Measurements from ENCODE around the gene ADAM15. TPM values are rescaled to one million over a fixed set of nuclear protein-coding genes. Genes with fewer than 3 reads are reported as not detected.

The ADAM15 gene
- total and polyA plus RNA-seq, 4 donors, result 10.8 to 26.8 (median 17.5) TPM

DNA sequence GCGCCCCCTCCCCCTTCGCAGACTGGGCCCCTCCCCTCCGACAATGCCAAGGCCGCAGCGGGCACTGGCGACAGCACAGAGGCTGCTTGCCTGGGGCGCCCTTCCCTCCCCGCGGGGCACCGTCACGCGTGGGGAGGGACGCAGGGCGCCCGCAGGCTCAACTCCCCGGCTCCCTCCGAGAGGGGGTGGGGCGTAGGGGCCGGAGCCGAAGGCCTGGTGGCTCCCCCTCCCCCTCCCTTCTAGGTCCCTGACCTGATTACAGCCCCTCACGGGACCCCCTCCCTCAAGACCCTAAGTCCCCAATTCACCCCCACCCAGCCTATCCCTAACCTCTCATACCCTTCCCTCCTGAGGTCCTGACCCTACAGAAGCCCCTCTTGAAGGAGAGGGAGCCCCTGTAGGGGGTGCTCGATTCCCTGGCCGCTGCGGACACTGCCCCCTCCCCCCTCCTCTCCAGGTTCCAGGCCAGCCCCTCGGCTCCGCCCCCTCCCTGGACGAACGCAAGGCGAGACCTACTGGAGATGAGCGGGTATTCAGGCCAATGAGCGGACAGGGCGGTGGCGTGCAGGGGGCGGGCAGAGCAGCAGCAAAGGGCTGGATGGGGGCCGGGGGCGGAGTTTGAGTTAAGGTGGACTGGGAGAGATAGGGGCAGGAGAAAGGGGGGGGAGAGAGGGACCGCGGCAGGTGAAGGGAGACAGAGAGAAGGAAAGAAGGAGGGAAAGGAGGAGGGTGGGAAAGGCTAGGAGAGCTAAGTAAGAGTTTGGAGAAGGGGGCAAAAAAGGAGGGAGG is 49.2 kb upstream of the ADAM15 start:
- H3K4me3 ChIP-seq (ENCODE audit: low read depth in 1 of 3, low read length in 3 of 3), result peak overlapping the region; percentile 73 to 80 (median 73)
- TF ChIP-seq HNF4G (IDR thresholded peaks at IDR 0.05) (no peak), NR2F2 (IDR thresholded peaks at IDR 0.05) (peak; percentile 38), HNF4A (conservative IDR thresholded peaks at IDR 0.05) (peak in 1 of 2 donors; percentile 19), EGR1 (IDR thresholded peaks at IDR 0.05; ENCODE audit: low read depth in 2 of 2) (peak in 1 of 2 donors; percentile 63), RXRA (IDR thresholded peaks at IDR 0.05) (peak in 1 of 2 donors; percentile 48), RAD21 (IDR thresholded peaks at IDR 0.05) (peak in 1 of 2 donors; percentile 24), TAF1 (conservative IDR thresholded peaks at IDR 0.05) (no peak), JUND (IDR thresholded peaks at IDR 0.05) (no peak), GABPA (IDR thresholded peaks at IDR 0.05 in 1 of 2, conservative IDR thresholded peaks at IDR 0.05 in 1 of 2) (peak in 1 of 2 donors; percentile 46), FOXA2 (IDR thresholded peaks at IDR 0.05) (no peak), REST (IDR thresholded peaks at IDR 0.05) (no peak), YY1 (IDR thresholded peaks at IDR 0.05) (no peak), ZBTB33 (IDR thresholded peaks at IDR 0.05) (no peak), SP1 (IDR thresholded peaks at IDR 0.05) (peak; percentile 79), MAX (IDR thresholded peaks at IDR 0.05) (no peak)
- TF ChIP-seq, protein P1, sequence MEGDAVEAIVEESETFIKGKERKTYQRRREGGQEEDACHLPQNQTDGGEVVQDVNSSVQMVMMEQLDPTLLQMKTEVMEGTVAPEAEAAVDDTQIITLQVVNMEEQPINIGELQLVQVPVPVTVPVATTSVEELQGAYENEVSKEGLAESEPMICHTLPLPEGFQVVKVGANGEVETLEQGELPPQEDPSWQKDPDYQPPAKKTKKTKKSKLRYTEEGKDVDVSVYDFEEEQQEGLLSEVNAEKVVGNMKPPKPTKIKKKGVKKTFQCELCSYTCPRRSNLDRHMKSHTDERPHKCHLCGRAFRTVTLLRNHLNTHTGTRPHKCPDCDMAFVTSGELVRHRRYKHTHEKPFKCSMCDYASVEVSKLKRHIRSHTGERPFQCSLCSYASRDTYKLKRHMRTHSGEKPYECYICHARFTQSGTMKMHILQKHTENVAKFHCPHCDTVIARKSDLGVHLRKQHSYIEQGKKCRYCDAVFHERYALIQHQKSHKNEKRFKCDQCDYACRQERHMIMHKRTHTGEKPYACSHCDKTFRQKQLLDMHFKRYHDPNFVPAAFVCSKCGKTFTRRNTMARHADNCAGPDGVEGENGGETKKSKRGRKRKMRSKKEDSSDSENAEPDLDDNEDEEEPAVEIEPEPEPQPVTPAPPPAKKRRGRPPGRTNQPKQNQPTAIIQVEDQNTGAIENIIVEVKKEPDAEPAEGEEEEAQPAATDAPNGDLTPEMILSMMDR (IDR thresholded peaks at IDR 0.05; ENCODE audit: low read depth, low read length, missing input control), result peak; percentile 16
- TF ChIP-seq, protein P2, sequence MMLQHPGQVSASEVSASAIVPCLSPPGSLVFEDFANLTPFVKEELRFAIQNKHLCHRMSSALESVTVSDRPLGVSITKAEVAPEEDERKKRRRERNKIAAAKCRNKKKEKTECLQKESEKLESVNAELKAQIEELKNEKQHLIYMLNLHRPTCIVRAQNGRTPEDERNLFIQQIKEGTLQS (IDR thresholded peaks at IDR 0.05), result no peak
- peak overlapping the region; percentile 96 to 97 for H3K27ac ChIP-seq (ENCODE audit: low read depth in 1 of 2, low read length in 2 of 2)
- peak overlapping the region; percentile 36 to 87 for H3K9ac ChIP-seq (ENCODE audit: low read depth in 1 of 2, low read length in 2 of 2)
- H3K27me3 ChIP-seq (ENCODE audit: control insufficient read depth in 4 of 4, insufficient read depth in 4 of 4, low read length in 3 of 4), result no peaks in the 10 kb centered on the region
- peak; percentile 99 for DNase-seq (ENCODE audit: low spot score)
- no peaks in the 10 kb centered on the region for H3K36me3 ChIP-seq (ENCODE audit: control insufficient read depth in 4 of 4, insufficient read depth in 3 of 4, low read depth in 1 of 4, low read length in 3 of 4)
- under 1% methylated on average over 38 of the region's 38 CpGs for WGBS
- H3K4me1 ChIP-seq (ENCODE audit: control insufficient read depth in 4 of 4, insufficient read depth in 4 of 4, low read length in 3 of 4), result peaks cover 18 to 53% (median 44%) of the 10 kb centered on the region in 4 donors
- H3K9me3 ChIP-seq (ENCODE audit: control insufficient read depth in 4 of 4, low read length in 3 of 4), result no peaks in the 10 kb centered on the region
